HG02852 (cell line): ENCODE measurements around the gene GOLGA6C.
"Not testable (repeated sequence)": the region's sequence is repeated elsewhere in the genome, so short reads cannot be mapped to it uniquely, and the experiment has no call there.

ENCODE experiments used
- ATAC-seq: cut with Tn5 transposase; IDR thresholded peaks from one replicate; pipeline ENCODE4 v1.9.1; 2021; ENCODE audit warnings: mild to moderate bottlenecking, moderate library complexity; ENCODE audit not compliant: unreplicated experiment

The GOLGA6C gene

GRCh38 chr15:75248991-75249390 is 9.1 kb upstream of the GOLGA6C start:
- ATAC-seq = not testable (repeated sequence)

GRCh38 chr15:75249726-75250125 is 8.4 kb upstream of the GOLGA6C start:
- ATAC-seq = no peak

GRCh38 chr15:75251343-75251742 is 6.8 kb upstream of the GOLGA6C start:
- not testable (repeated sequence) for ATAC-seq

- ATAC-seq = not testable (repeated sequence)
Observed at GRCh38 chr15:75252285-75252684, 5.8 kb upstream of the GOLGA6C start.

- not testable (repeated sequence) for ATAC-seq
Observed at GRCh38 chr15:75258620-75259343, 648 bp downstream of the GOLGA6C start.

- not testable (repeated sequence) for ATAC-seq
Observed at GRCh38 chr15:75259873-75260272, 1.7 kb downstream of the GOLGA6C start.

GRCh38 chr15:75273751-75274359 is 15.7 kb downstream of the GOLGA6C start:
- ATAC-seq = not testable (repeated sequence)

- ATAC-seq = peak; percentile 54
Observed at GRCh38 chr15:75274509-75275107, 16.5 kb downstream of the GOLGA6C start.

- ATAC-seq = not testable (repeated sequence)
Observed at GRCh38 chr15:75275617-75276016, 17.5 kb downstream of the GOLGA6C start.

- ATAC-seq = not testable (repeated sequence)
Observed at GRCh38 chr15:75278497-75278896, 20.4 kb downstream of the GOLGA6C start.

GRCh38 chr15:75282572-75282971 is 24.4 kb downstream of the GOLGA6C start, which contains the start of gene GOLGA6D:
Gene GOLGA6D (plus strand): TSS chr15:75282835. CDS start chr15:75282876, 41 bp downstream.
- not testable (repeated sequence) for ATAC-seq

GRCh38 chr15:75284152-75284551 is 26.0 kb downstream of the GOLGA6C start:
- not testable (repeated sequence) for ATAC-seq

GRCh38 chr15:75293660-75294059 is 35.5 kb downstream of the GOLGA6C start:
- ATAC-seq = not testable (repeated sequence)

- not testable (repeated sequence) for ATAC-seq
Observed at GRCh38 chr15:75298541-75299310, 40.6 kb downstream of the GOLGA6C start.

GRCh38 chr15:75299311-75299688 is 41.2 kb downstream of the GOLGA6C start:
- ATAC-seq = not testable (repeated sequence)

GRCh38 chr15:75300026-75300425 is 41.9 kb downstream of the GOLGA6C start:
- ATAC-seq = not testable (repeated sequence)

GRCh38 chr15:75302318-75302717 is 44.2 kb downstream of the GOLGA6C start:
- no peak for ATAC-seq

- not testable (repeated sequence) for ATAC-seq
Observed at GRCh38 chr15:75302753-75303152, 44.6 kb downstream of the GOLGA6C start.

GRCh38 chr15:75306188-75306587 is 48.1 kb downstream of the GOLGA6C start:
- no peak for ATAC-seq

- no peak for ATAC-seq
Observed at GRCh38 chr15:75307778-75308390, 49.8 kb downstream of the GOLGA6C start.

GRCh38 chr15:75309711-75310110 is 51.6 kb downstream of the GOLGA6C start:
- ATAC-seq = no peak
